Suprapubic skin (tissue), 4 donors: ENCODE measurements around the gene GRB10. TPM values are rescaled to one million over a fixed set of nuclear protein-coding genes. Genes with fewer than 3 reads are reported as not detected.

Source experiments
- DNase-seq, 2 donors: peaks; one replicate each; pipeline ENCODE4 v3.0.0-alpha.2; 2019; ENCODE audit warnings: low spot score in 2 of 2
- H3K27ac ChIP-seq: fragments of 200-600 bp; sonication (generic); one replicate; pipeline ENCODE4 v1.5.1; 2019
- H3K27me3 ChIP-seq: fragments of 200-600 bp; sonication (generic); one replicate; pipeline ENCODE4 v1.5.1; 2019
- H3K36me3 ChIP-seq: fragments of 200-600 bp; sonication (generic); one replicate; pipeline ENCODE4 v1.5.1; 2019
- H3K4me1 ChIP-seq: fragments of 200-600 bp; sonication (generic); one replicate; pipeline ENCODE4 v1.5.1; 2019
- H3K4me3 ChIP-seq: fragments of 200-600 bp; sonication (generic); one replicate; pipeline ENCODE4 v1.5.1; 2019; ENCODE audit warnings: mild to moderate bottlenecking
- H3K9me3 ChIP-seq: fragments of 200-600 bp; sonication (generic); one replicate; pipeline ENCODE4 v1.5.1; 2019
- EP300 ChIP-seq: sonication (generic); formaldehyde crosslinking; IDR thresholded peaks from one replicate; pipeline ENCODE4 v1.6.1; 2017; ENCODE audit warnings: antibody characterized with exemption
- POLR2A ChIP-seq, 2 donors: fragments of 450-650 bp; IDR thresholded peaks; one replicate each; pipeline ENCODE4 v1.6.1; 2017; ENCODE audit warnings: antibody characterized with exemption in 2 of 2, mild to moderate bottlenecking in 2 of 2, moderate library complexity in 2 of 2
- POLR2AphosphoS5 ChIP-seq, 3 donors: sonication (generic); formaldehyde crosslinking; IDR thresholded peaks; one replicate each; pipeline ENCODE4 v1.6.1; 2017; ENCODE audit warnings: antibody characterized with exemption in 3 of 3
- WGBS: methylation state at CpG from one replicate; pipeline ENCODE4 v1.1.5; 2018; 5-methylcytosine and 5-hydroxymethylcytosine counted together
- total RNA-seq, 4 donors: library from RNA; depleted of rRNA; stranded (reverse); fragments of >200 nt; gene quantifications; one replicate each; pipeline ENCODE4 v1.1.0, GENCODE V29; 2016
- TF ChIP-seq, protein P1 (sequence below), 2 donors: fragments of 200-600 bp in 1 of 2; fragments of 450-650 bp in 1 of 2; sonication (generic) in 1 of 2; IDR thresholded peaks; one replicate each; pipeline ENCODE4 v1.5.1; 2016 to 2019; ENCODE audit warnings: antibody characterized with exemption in 2 of 2, mild to moderate bottlenecking in 1 of 2, moderate library complexity in 1 of 2

The GRB10 gene
- total RNA-seq, 4 donors from 2014 or later, result 7.8 to 56.2 (median 11.5) TPM

DNA sequence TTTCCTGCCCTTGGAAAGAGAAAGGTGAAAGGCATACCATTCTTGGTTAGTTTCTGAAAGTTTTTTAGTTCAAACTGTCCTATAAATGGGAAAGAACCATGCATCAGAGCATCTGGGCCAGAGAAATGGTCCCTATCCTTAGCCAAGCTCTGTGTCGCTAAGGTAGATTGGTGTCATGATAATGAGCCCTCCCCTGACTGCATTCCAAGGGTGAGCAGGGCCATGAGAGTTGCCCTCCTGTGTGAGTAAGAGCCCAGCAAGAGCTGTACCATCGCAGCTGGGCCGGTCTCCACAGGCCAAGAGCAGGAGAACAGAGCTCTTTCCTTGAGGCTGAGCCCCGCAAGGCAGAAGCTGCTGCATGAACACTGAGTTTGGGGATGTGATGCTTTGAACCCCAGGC lies 30.3 kb downstream of the GRB10 start:
- no peak overlapping the region for H3K4me3 ChIP-seq
- 91% methylated on average over 4 of the region's 4 CpGs for WGBS
- H3K27ac ChIP-seq, result no peak overlapping the region
- TF ChIP-seq EP300, result no peak
- TF ChIP-seq, protein P1, sequence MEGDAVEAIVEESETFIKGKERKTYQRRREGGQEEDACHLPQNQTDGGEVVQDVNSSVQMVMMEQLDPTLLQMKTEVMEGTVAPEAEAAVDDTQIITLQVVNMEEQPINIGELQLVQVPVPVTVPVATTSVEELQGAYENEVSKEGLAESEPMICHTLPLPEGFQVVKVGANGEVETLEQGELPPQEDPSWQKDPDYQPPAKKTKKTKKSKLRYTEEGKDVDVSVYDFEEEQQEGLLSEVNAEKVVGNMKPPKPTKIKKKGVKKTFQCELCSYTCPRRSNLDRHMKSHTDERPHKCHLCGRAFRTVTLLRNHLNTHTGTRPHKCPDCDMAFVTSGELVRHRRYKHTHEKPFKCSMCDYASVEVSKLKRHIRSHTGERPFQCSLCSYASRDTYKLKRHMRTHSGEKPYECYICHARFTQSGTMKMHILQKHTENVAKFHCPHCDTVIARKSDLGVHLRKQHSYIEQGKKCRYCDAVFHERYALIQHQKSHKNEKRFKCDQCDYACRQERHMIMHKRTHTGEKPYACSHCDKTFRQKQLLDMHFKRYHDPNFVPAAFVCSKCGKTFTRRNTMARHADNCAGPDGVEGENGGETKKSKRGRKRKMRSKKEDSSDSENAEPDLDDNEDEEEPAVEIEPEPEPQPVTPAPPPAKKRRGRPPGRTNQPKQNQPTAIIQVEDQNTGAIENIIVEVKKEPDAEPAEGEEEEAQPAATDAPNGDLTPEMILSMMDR (IDR thresholded peaks at IDR 0.05), result no peak
- no peak for TF ChIP-seq POLR2AphosphoS5 (IDR thresholded peaks at IDR 0.05)
- no peak for TF ChIP-seq POLR2A (IDR thresholded peaks at IDR 0.05)
- peaks cover 3% of the 10 kb centered on the region for H3K36me3 ChIP-seq
- no peaks in the 10 kb centered on the region for H3K4me1 ChIP-seq
- DNase-seq, result no peak
- H3K27me3 ChIP-seq, result no peaks in the 10 kb centered on the region
- no peaks in the 10 kb centered on the region for H3K9me3 ChIP-seq

DNA sequence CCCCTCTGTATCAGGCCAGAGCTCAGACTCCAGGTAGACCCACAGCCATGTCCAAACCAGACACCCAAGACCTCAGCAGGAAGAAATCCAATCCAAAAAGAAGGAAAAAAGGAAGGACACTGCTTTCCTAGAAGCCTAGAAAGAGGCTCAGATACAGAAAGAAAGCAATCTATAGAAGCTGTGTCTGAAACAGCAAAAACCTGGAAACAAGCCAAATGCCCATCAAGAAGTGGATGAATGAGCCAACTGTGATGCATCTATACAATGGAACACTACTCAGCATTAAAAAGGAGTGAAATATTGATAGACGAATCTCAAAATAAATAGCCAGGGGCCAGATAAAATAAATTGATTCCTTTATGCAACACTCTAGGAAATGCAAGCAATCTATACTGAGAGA lies 31.6 kb downstream of the GRB10 start:
- H3K27ac ChIP-seq, result no peak overlapping the region
- WGBS, result 84% methylated on average over 1 of the region's 1 CpG
- H3K4me1 ChIP-seq, result no peaks in the 10 kb centered on the region

GRCh38 chr7:50749896-50750295 lies 32.8 kb downstream of the GRB10 start:
- Histone ChIP-seq H3K4me1 (no peaks in the 10 kb centered on the region), H3K27me3 (no peaks in the 10 kb centered on the region), H3K9me3 (no peaks in the 10 kb centered on the region), H3K4me3 (no peak overlapping the region), H3K27ac (no peak overlapping the region), H3K36me3 (peaks cover 4% of the 10 kb centered on the region)
- DNase-seq, result no peak
- WGBS, result 67% methylated on average over 3 of the region's 3 CpGs
- TF ChIP-seq, protein P1 (IDR thresholded peaks at IDR 0.05), result no peak
- TF ChIP-seq POLR2AphosphoS5 (IDR thresholded peaks at IDR 0.05) (no peak), EP300 (no peak), POLR2A (IDR thresholded peaks at IDR 0.05) (no peak)

More for the DNA sequence above, 31.6 kb downstream of the GRB10 start:
- no peaks in the 10 kb centered on the region for H3K27me3 ChIP-seq
- H3K36me3 ChIP-seq, result peaks cover 4% of the 10 kb centered on the region
- TF ChIP-seq POLR2AphosphoS5 (IDR thresholded peaks at IDR 0.05) (no peak), EP300 (no peak), POLR2A (IDR thresholded peaks at IDR 0.05) (no peak)
- TF ChIP-seq, protein P1 (IDR thresholded peaks at IDR 0.05), result no peak
- DNase-seq, result no peak
- no peak overlapping the region for H3K4me3 ChIP-seq
- H3K9me3 ChIP-seq, result no peaks in the 10 kb centered on the region

DNA sequence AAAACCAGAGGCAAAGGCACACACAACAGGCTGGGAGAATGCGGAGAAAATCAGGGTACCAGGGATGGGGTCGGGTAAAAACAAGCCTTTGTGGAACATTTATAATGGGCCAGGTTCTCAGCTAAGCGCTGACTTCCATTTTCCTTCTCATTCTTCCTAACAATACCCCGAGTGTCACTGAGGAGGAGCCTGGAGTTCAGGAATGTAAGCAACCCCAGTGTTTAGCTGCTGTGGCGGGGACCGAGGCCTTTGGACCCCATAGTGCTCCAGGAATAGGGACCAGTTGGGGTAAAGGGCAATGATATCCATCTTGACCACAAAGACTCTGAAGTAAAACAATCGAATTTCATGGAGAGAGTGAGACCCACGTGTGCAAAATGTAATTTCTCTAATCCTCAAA lies 34.2 kb downstream of the GRB10 start:
- Histone ChIP-seq H3K4me1 (no peaks in the 10 kb centered on the region), H3K4me3 (no peak overlapping the region), H3K36me3 (peaks cover 4% of the 10 kb centered on the region), H3K27me3 (no peaks in the 10 kb centered on the region), H3K9me3 (no peaks in the 10 kb centered on the region), H3K27ac (no peak overlapping the region)
- DNase-seq, result no peak
- TF ChIP-seq POLR2A (IDR thresholded peaks at IDR 0.05) (no peak), POLR2AphosphoS5 (IDR thresholded peaks at IDR 0.05) (no peak), EP300 (no peak)
- TF ChIP-seq, protein P1 (IDR thresholded peaks at IDR 0.05), result no peak
- WGBS, result 86% methylated on average over 8 of the region's 8 CpGs

DNA sequence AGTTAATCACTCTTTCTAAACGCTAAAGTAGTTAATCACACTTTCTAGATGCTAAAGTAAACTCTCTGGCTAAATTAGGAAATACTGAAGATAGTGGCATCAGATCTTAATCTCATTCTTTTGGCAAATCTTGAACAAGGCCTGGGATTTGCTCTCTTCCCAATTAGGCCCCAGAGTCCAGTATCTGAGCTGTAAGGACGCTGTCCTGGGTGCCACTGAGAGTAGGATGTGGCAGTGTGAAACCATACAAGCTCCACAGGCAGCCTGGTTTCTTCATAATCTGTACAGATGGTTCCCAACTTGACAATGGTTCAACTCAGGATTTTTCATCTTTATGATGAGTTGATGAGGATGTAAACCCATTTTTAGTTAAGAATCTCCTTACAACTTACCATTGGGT lies 36.9 kb downstream of the GRB10 start:
- H3K9me3 ChIP-seq, result no peaks in the 10 kb centered on the region
- DNase-seq, result no peak
- TF ChIP-seq EP300 (no peak), POLR2AphosphoS5 (IDR thresholded peaks at IDR 0.05) (no peak), POLR2A (IDR thresholded peaks at IDR 0.05) (no peak)
- TF ChIP-seq, protein P1 (IDR thresholded peaks at IDR 0.05), result no peak
- no peak overlapping the region for H3K4me3 ChIP-seq
- 77% methylated on average over 2 of the region's 2 CpGs for WGBS
- H3K27me3 ChIP-seq, result no peaks in the 10 kb centered on the region
- no peak overlapping the region for H3K27ac ChIP-seq
- H3K4me1 ChIP-seq, result peaks cover 9% of the 10 kb centered on the region
- H3K36me3 ChIP-seq, result peaks cover 4% of the 10 kb centered on the region
